Neural cell (in vitro differentiated cells): Measurements from ENCODE around the gene LCP1. TPM values are rescaled to one million over a fixed set of nuclear protein-coding genes. Genes with fewer than 3 reads are reported as not detected.

ENCODE experiments used
- H2AFZ ChIP-seq: fragments of 200-600, 300-800 bp; sonication (generic), shearing (Covaris generic); 2 replicates; pipeline ENCODE4 v1.6.0; 2014; ENCODE audit warnings: low read depth, mild to moderate bottlenecking, antibody characterized with exemption, low read length, moderate library complexity
- H3F3A ChIP-seq: fragments of 200-600 bp; shearing (Covaris generic); 2 replicates; pipeline ENCODE4 v1.6.1; 2016; ENCODE audit warnings: mild to moderate bottlenecking, moderate library complexity, mixed read lengths, antibody characterized with exemption, low read length; ENCODE audit not compliant: insufficient read depth, poor library complexity, severe bottlenecking
- H3K27ac ChIP-seq: fragments of 200-600, 300-800 bp; sonication (generic), shearing (Covaris generic); 2 replicates; pipeline ENCODE4 v1.5.1; 2014; ENCODE audit warnings: mild to moderate bottlenecking, low read length, moderate library complexity
- H3K27me3 ChIP-seq: fragments of 300-800, 200-600 bp; sonication (generic), shearing (Covaris generic); 2 replicates; pipeline ENCODE4 v1.6.0; 2014; ENCODE audit warnings: mild to moderate bottlenecking, low read depth, low read length, moderate library complexity; ENCODE audit not compliant: insufficient read depth
- H3K36me3 ChIP-seq: fragments of 300-800, 200-600 bp; sonication (generic), shearing (Covaris generic); 2 replicates; pipeline ENCODE4 v1.5.1; 2014; ENCODE audit warnings: mild to moderate bottlenecking, antibody characterized with exemption, low read length, moderate library complexity; ENCODE audit not compliant: insufficient read depth
- H3K4me2 ChIP-seq: fragments of 300-800, 200-600 bp; sonication (generic), shearing (Covaris generic); 2 replicates; pipeline ENCODE4 v1.6.0; 2014; ENCODE audit warnings: mild to moderate bottlenecking, low read length
- H3K4me3 ChIP-seq: fragments of 300-800, 200-600 bp; sonication (generic), shearing (Covaris generic); 2 replicates; pipeline ENCODE4 v1.5.1; 2014; ENCODE audit warnings: mild to moderate bottlenecking, low read length, moderate library complexity
- H3K79me2 ChIP-seq: fragments of 200-600 bp; shearing (Covaris generic); replicated peaks from 2 replicates; pipeline ENCODE4 v1.6.0; 2014; ENCODE audit warnings: mild to moderate bottlenecking, low read length, moderate library complexity; ENCODE audit not compliant: insufficient read depth
- H3K9ac ChIP-seq: fragments of 300-800, 200-600 bp; sonication (generic), shearing (Covaris generic); 2 replicates; pipeline ENCODE4 v1.6.1; 2016; ENCODE audit warnings: mild to moderate bottlenecking, low read length, mixed read lengths
- H3K9me2 ChIP-seq: fragments of 200-600 bp; shearing (Covaris generic); 2 replicates; pipeline ENCODE4 v1.6.1; 2016; ENCODE audit warnings: mild to moderate bottlenecking, low read length, mixed read lengths; ENCODE audit not compliant: insufficient read depth
- H3K9me3 ChIP-seq: fragments of 200-600, 300-800 bp; sonication (generic), shearing (Covaris generic); 2 replicates; pipeline ENCODE4 v1.6.1; 2016; ENCODE audit warnings: mild to moderate bottlenecking, mixed run types, low read length, moderate library complexity, mixed read lengths
- H4K20me1 ChIP-seq: fragments of 200-600 bp; shearing (Covaris generic); 2 replicates; pipeline ENCODE4 v1.6.1; 2016; ENCODE audit warnings: mild to moderate bottlenecking, mixed run types; ENCODE audit not compliant: insufficient read depth
- EP300 ChIP-seq: fragments of 450-650 bp; conservative IDR thresholded peaks from 2 replicates; pipeline ENCODE4 v1.6.1; 2014; ENCODE audit warnings: antibody characterized with exemption, mild to moderate bottlenecking, moderate library complexity; ENCODE audit not compliant: poor library complexity, severe bottlenecking
- EZH2 ChIP-seq: fragments of 200-600, 300-800 bp; shearing (Covaris generic), sonication (generic); IDR thresholded peaks from 2 replicates; pipeline ENCODE4 v1.6.1; 2014; ENCODE audit warnings: antibody characterized with exemption, low read length, borderline replicate concordance, mild to moderate bottlenecking; ENCODE audit not compliant: insufficient read depth, poor library complexity, severe bottlenecking
- MXI1 ChIP-seq: fragments of 450-650 bp; conservative IDR thresholded peaks from 2 replicates; pipeline ENCODE4 v1.6.1; 2014; ENCODE audit warnings: antibody characterized with exemption, mild to moderate bottlenecking; ENCODE audit not compliant: poor library complexity, severe bottlenecking
- POLR2AphosphoS5 ChIP-seq: IDR thresholded peaks from 2 replicates; pipeline ENCODE4 v1.6.1; 2012
- RAD21 ChIP-seq: fragments of 450-650 bp; conservative IDR thresholded peaks from 2 replicates; pipeline ENCODE4 v1.6.1; 2014; ENCODE audit warnings: antibody characterized with exemption, mild to moderate bottlenecking, moderate library complexity
- SMC3 ChIP-seq: fragments of 450-650 bp; conservative IDR thresholded peaks from 2 replicates; pipeline ENCODE4 v1.6.1; 2014; ENCODE audit warnings: antibody characterized with exemption, mild to moderate bottlenecking, moderate library complexity; ENCODE audit not compliant: poor library complexity
- TAF1 ChIP-seq: IDR thresholded peaks from 2 replicates; pipeline ENCODE4 v1.6.1; 2012; ENCODE audit warnings: low read depth
- polyA plus RNA-seq: library from polyadenylated mRNA; depleted of rRNA; stranded (reverse); fragments of >200 nt; gene quantifications from 2 replicates; pipeline ENCODE4 v1.2.3, GENCODE V29; 2014
- TF ChIP-seq, protein P1 (sequence below): IDR thresholded peaks from 2 replicates; pipeline ENCODE4 v1.6.1; 2012; ENCODE audit warnings: borderline replicate concordance
- TF ChIP-seq, protein P2 (sequence below): fragments of 450-650 bp; IDR thresholded peaks from 2 replicates; pipeline ENCODE4 v1.5.1; 2014; ENCODE audit warnings: antibody characterized with exemption, mild to moderate bottlenecking, moderate library complexity; ENCODE audit not compliant: poor library complexity, severe bottlenecking

LCP1 gene
- polyA plus RNA-seq, 1 donor from 2014 or later, result 0.76 TPM

DNA sequence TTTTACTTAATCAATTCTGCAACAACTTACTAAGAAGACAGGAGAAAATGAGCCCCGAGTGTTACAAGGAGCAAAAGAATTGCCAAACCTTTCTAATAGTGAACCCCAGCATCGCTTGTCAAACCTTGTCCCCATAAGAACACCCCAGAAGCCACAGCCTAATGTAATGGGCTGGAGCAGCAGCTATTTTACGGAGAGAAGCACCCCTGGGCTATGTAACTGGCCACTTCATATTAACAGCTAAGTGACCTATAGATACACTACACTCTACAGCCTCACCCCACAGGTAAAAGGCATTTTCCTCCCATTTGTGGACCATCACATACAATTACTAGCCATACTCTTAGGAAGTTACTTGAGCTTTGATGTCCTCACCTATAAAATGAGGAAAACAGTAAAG is 49.9 kb downstream of the LCP1 start:
- no peak overlapping the region for H3K4me3 ChIP-seq
- H3K27me3 ChIP-seq, result peaks cover 5% of the 10 kb centered on the region
- no peaks in the 10 kb centered on the region for H3K9me2 ChIP-seq
- H3F3A ChIP-seq, result no peaks in the 10 kb centered on the region
- no peak for TF ChIP-seq MXI1
- H2AFZ ChIP-seq, result no peak overlapping the region
- no peak overlapping the region for H3K9ac ChIP-seq
- no peak overlapping the region for H3K27ac ChIP-seq
- H3K9me3 ChIP-seq, result no peaks in the 10 kb centered on the region
- no peaks in the 10 kb centered on the region for H4K20me1 ChIP-seq
- H3K4me2 ChIP-seq, result no peak overlapping the region
- no peaks in the 10 kb centered on the region for H3K36me3 ChIP-seq
- no peaks in the 10 kb centered on the region for H3K79me2 ChIP-seq

DNA sequence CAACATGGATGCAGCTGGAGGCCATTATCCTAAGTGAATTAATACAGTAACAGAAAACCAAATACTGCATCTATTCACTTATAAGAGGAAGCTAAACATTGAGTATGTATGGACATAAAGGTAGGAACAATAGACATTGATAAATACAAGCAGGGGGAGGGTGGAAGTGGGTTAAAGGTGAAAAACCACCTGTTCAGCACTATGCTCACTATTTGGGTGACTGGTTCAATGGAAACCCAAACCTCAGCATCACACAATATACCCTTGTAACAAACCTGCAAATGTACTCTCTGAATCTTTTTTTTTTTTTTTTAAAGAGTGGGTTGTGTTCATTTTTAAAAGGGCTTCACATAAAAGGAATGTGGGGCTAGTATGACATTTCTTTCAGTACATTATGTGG is 50.3 kb downstream of the LCP1 start:
- Histone ChIP-seq H4K20me1 (no peaks in the 10 kb centered on the region), H3K27ac (no peak overlapping the region), H3K27me3 (peaks cover 5% of the 10 kb centered on the region), H3K4me2 (no peak overlapping the region), H3F3A (no peaks in the 10 kb centered on the region), H3K9me3 (no peaks in the 10 kb centered on the region), H3K9ac (no peak overlapping the region), H3K79me2 (no peaks in the 10 kb centered on the region), H3K4me3 (no peak overlapping the region), H3K36me3 (no peaks in the 10 kb centered on the region), H3K9me2 (no peaks in the 10 kb centered on the region), H2AFZ (no peak overlapping the region)
- no peak for TF ChIP-seq MXI1
- TF ChIP-seq, protein P1, sequence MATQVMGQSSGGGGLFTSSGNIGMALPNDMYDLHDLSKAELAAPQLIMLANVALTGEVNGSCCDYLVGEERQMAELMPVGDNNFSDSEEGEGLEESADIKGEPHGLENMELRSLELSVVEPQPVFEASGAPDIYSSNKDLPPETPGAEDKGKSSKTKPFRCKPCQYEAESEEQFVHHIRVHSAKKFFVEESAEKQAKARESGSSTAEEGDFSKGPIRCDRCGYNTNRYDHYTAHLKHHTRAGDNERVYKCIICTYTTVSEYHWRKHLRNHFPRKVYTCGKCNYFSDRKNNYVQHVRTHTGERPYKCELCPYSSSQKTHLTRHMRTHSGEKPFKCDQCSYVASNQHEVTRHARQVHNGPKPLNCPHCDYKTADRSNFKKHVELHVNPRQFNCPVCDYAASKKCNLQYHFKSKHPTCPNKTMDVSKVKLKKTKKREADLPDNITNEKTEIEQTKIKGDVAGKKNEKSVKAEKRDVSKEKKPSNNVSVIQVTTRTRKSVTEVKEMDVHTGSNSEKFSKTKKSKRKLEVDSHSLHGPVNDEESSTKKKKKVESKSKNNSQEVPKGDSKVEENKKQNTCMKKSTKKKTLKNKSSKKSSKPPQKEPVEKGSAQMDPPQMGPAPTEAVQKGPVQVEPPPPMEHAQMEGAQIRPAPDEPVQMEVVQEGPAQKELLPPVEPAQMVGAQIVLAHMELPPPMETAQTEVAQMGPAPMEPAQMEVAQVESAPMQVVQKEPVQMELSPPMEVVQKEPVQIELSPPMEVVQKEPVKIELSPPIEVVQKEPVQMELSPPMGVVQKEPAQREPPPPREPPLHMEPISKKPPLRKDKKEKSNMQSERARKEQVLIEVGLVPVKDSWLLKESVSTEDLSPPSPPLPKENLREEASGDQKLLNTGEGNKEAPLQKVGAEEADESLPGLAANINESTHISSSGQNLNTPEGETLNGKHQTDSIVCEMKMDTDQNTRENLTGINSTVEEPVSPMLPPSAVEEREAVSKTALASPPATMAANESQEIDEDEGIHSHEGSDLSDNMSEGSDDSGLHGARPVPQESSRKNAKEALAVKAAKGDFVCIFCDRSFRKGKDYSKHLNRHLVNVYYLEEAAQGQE, result no peak
- TF ChIP-seq EP300, result no peak
- TF ChIP-seq POLR2AphosphoS5, result no peak
- TF ChIP-seq, protein P2, sequence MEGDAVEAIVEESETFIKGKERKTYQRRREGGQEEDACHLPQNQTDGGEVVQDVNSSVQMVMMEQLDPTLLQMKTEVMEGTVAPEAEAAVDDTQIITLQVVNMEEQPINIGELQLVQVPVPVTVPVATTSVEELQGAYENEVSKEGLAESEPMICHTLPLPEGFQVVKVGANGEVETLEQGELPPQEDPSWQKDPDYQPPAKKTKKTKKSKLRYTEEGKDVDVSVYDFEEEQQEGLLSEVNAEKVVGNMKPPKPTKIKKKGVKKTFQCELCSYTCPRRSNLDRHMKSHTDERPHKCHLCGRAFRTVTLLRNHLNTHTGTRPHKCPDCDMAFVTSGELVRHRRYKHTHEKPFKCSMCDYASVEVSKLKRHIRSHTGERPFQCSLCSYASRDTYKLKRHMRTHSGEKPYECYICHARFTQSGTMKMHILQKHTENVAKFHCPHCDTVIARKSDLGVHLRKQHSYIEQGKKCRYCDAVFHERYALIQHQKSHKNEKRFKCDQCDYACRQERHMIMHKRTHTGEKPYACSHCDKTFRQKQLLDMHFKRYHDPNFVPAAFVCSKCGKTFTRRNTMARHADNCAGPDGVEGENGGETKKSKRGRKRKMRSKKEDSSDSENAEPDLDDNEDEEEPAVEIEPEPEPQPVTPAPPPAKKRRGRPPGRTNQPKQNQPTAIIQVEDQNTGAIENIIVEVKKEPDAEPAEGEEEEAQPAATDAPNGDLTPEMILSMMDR, result no peak
- no peak for TF ChIP-seq TAF1
- TF ChIP-seq EZH2, result no peak
- no peak for TF ChIP-seq RAD21
- TF ChIP-seq SMC3, result no peak
